ENCODE results near the gene KIFBP.

- TF ChIP-seq CTCF (IDR thresholded peaks at IDR 0.05) (no peak), POLR2A (IDR thresholded peaks at IDR 0.05) (peak in 1 of 3 donors; percentile 28)
Measured at GRCh38 chr10:69051303-69051702, 62.7 kb downstream of the KIFBP start.

All from body of pancreas (tissue), 4 donors.